ENCODE results near the gene SIM2. TPM values are rescaled to one million over a fixed set of nuclear protein-coding genes. Genes with fewer than 3 reads are reported as not detected.

SIM2 gene
- total and polyA plus RNA-seq, 9 donors, result 4.7 to 13.3 (median 11.6) TPM

- Histone ChIP-seq H3K9me3 (replicated peaks; ENCODE audit: control insufficient read depth, low read depth, low read length) (no peaks in the 10 kb centered on the region), H3K4me3 (ENCODE audit: low read length) (no peak overlapping the region), H3K4me1 (ENCODE audit: control insufficient read depth, insufficient read depth, low read length) (peaks cover 45% of the 10 kb centered on the region), H3K36me3 (ENCODE audit: control insufficient read depth, insufficient read depth, low read length) (no peaks in the 10 kb centered on the region), H3K27me3 (ENCODE audit: control insufficient read depth, insufficient read depth, low read length) (peaks cover 17% of the 10 kb centered on the region), H3K27ac (ENCODE audit: low read length) (no peak overlapping the region)
- 2% methylated on average over 51 of the region's 62 CpGs for WGBS (ENCODE audit: insufficient coverage)
- no peak for DNase-seq
These were observed 48.3 kb downstream of the SIM2 start for GRCh38 chr21:36747041-36747814.

- Histone ChIP-seq H3K27me3 (ENCODE audit: control insufficient read depth, insufficient read depth, low read length) (peaks cover 17% of the 10 kb centered on the region), H3K4me3 (ENCODE audit: low read length) (no peak overlapping the region), H3K36me3 (ENCODE audit: control insufficient read depth, insufficient read depth, low read length) (no peaks in the 10 kb centered on the region), H3K27ac (ENCODE audit: low read length) (no peak overlapping the region), H3K9me3 (replicated peaks; ENCODE audit: control insufficient read depth, low read depth, low read length) (no peaks in the 10 kb centered on the region), H3K4me1 (ENCODE audit: control insufficient read depth, insufficient read depth, low read length) (peaks cover 42% of the 10 kb centered on the region)
- DNase-seq, result peak; percentile 59
- 6% methylated on average over 80 of the region's 80 CpGs for WGBS (ENCODE audit: insufficient coverage)
These were observed 49.0 kb downstream of the SIM2 start for GRCh38 chr21:36747815-36748383.

- H3K27me3 ChIP-seq (ENCODE audit: control insufficient read depth, insufficient read depth, low read length), result peaks cover 12% of the 10 kb centered on the region
- H3K4me1 ChIP-seq (ENCODE audit: control insufficient read depth, insufficient read depth, low read length), result peaks cover 24% of the 10 kb centered on the region
- H3K9me3 ChIP-seq (replicated peaks; ENCODE audit: control insufficient read depth, low read depth, low read length), result no peaks in the 10 kb centered on the region
- WGBS (ENCODE audit: insufficient coverage), result 0% methylated on average over 1 of the region's 14 CpGs
- peak overlapping the region; percentile 77 for H3K27ac ChIP-seq (ENCODE audit: low read length)
- H3K4me3 ChIP-seq (ENCODE audit: low read length), result no peak overlapping the region
- peaks cover 6% of the 10 kb centered on the region for H3K36me3 ChIP-seq (ENCODE audit: control insufficient read depth, insufficient read depth, low read length)
- peak; percentile 94 for DNase-seq
These were observed 51.1 kb downstream of the SIM2 start for GRCh38 chr21:36749935-36750575.

- Histone ChIP-seq H3K27me3 (ENCODE audit: control insufficient read depth, insufficient read depth, low read length) (peaks cover 9% of the 10 kb centered on the region), H3K4me1 (ENCODE audit: control insufficient read depth, insufficient read depth, low read length) (peaks cover 21% of the 10 kb centered on the region), H3K27ac (ENCODE audit: low read length) (peak overlapping the region; percentile 77), H3K9me3 (replicated peaks; ENCODE audit: control insufficient read depth, low read depth, low read length) (no peaks in the 10 kb centered on the region), H3K36me3 (ENCODE audit: control insufficient read depth, insufficient read depth, low read length) (peaks cover 8% of the 10 kb centered on the region), H3K4me3 (ENCODE audit: low read length) (no peak overlapping the region)
- DNase-seq, result no peak
- WGBS (ENCODE audit: insufficient coverage), result no CpG with 5 or more reads among the region's 2 CpGs
These were observed 51.7 kb downstream of the SIM2 start for GRCh38 chr21:36750576-36750959.

- peaks cover 21% of the 10 kb centered on the region for H3K4me1 ChIP-seq (ENCODE audit: control insufficient read depth, insufficient read depth, low read length)
- H3K27ac ChIP-seq (ENCODE audit: low read length), result peak overlapping the region; percentile 71
- no peak overlapping the region for H3K4me3 ChIP-seq (ENCODE audit: low read length)
- H3K36me3 ChIP-seq (ENCODE audit: control insufficient read depth, insufficient read depth, low read length), result peaks cover 11% of the 10 kb centered on the region
- H3K27me3 ChIP-seq (ENCODE audit: control insufficient read depth, insufficient read depth, low read length), result peaks cover 7% of the 10 kb centered on the region
- 54% methylated on average over 4 of the region's 10 CpGs for WGBS (ENCODE audit: insufficient coverage)
- H3K9me3 ChIP-seq (replicated peaks; ENCODE audit: control insufficient read depth, low read depth, low read length), result no peaks in the 10 kb centered on the region
- DNase-seq, result no peak
These were observed 52.5 kb downstream of the SIM2 start for GRCh38 chr21:36751383-36751782.

GRCh38 chr21:36753556-36753955 is 54.6 kb downstream of the SIM2 start:
- H3K4me3 ChIP-seq (ENCODE audit: low read length), result no peak overlapping the region

GRCh38 chr21:36754241-36754898 is 55.5 kb downstream of the SIM2 start:
- Histone ChIP-seq H3K4me3 (ENCODE audit: low read length) (no peak overlapping the region), H3K27ac (ENCODE audit: low read length) (peak overlapping the region; percentile 42), H3K27me3 (ENCODE audit: control insufficient read depth, insufficient read depth, low read length) (no peaks in the 10 kb centered on the region), H3K9me3 (replicated peaks; ENCODE audit: control insufficient read depth, low read depth, low read length) (no peaks in the 10 kb centered on the region), H3K36me3 (ENCODE audit: control insufficient read depth, insufficient read depth, low read length) (peaks cover 14% of the 10 kb centered on the region), H3K4me1 (ENCODE audit: control insufficient read depth, insufficient read depth, low read length) (peaks cover 17% of the 10 kb centered on the region)
- no peak for DNase-seq
- WGBS (ENCODE audit: insufficient coverage), result 65% methylated on average over 17 of the region's 22 CpGs

More at GRCh38 chr21:36753556-36753955, 54.6 kb downstream of the SIM2 start:
- Histone ChIP-seq H3K36me3 (ENCODE audit: control insufficient read depth, insufficient read depth, low read length) (peaks cover 14% of the 10 kb centered on the region), H3K27me3 (ENCODE audit: control insufficient read depth, insufficient read depth, low read length) (no peaks in the 10 kb centered on the region), H3K27ac (ENCODE audit: low read length) (peak overlapping the region; percentile 42), H3K4me1 (ENCODE audit: control insufficient read depth, insufficient read depth, low read length) (peaks cover 18% of the 10 kb centered on the region), H3K9me3 (replicated peaks; ENCODE audit: control insufficient read depth, low read depth, low read length) (no peaks in the 10 kb centered on the region)
- no CpG with 5 or more reads among the region's 3 CpGs for WGBS (ENCODE audit: insufficient coverage)
- DNase-seq, result no peak

- no peak overlapping the region for H3K4me3 ChIP-seq (ENCODE audit: low read length)
- peaks cover 14% of the 10 kb centered on the region for H3K36me3 ChIP-seq (ENCODE audit: control insufficient read depth, insufficient read depth, low read length)
- H3K9me3 ChIP-seq (replicated peaks; ENCODE audit: control insufficient read depth, low read depth, low read length), result no peaks in the 10 kb centered on the region
- DNase-seq, result no peak
- H3K4me1 ChIP-seq (ENCODE audit: control insufficient read depth, insufficient read depth, low read length), result peaks cover 10% of the 10 kb centered on the region
- H3K27me3 ChIP-seq (ENCODE audit: control insufficient read depth, insufficient read depth, low read length), result no peaks in the 10 kb centered on the region
- 85% methylated on average over 3 of the region's 7 CpGs for WGBS (ENCODE audit: insufficient coverage)
- no peak overlapping the region for H3K27ac ChIP-seq (ENCODE audit: low read length)
These were observed 57.6 kb downstream of the SIM2 start for GRCh38 chr21:36756527-36756926.

GRCh38 chr21:36757196-36757595 is 58.3 kb downstream of the SIM2 start:
- Histone ChIP-seq H3K27ac (ENCODE audit: low read length) (no peak overlapping the region), H3K9me3 (replicated peaks; ENCODE audit: control insufficient read depth, low read depth, low read length) (no peaks in the 10 kb centered on the region), H3K27me3 (ENCODE audit: control insufficient read depth, insufficient read depth, low read length) (no peaks in the 10 kb centered on the region), H3K4me1 (ENCODE audit: control insufficient read depth, insufficient read depth, low read length) (peaks cover 12% of the 10 kb centered on the region), H3K4me3 (ENCODE audit: low read length) (no peak overlapping the region), H3K36me3 (ENCODE audit: control insufficient read depth, insufficient read depth, low read length) (peaks cover 14% of the 10 kb centered on the region)
- WGBS (ENCODE audit: insufficient coverage), result no CpG with 5 or more reads among the region's 6 CpGs
- no peak for DNase-seq
